GM19351 (cell line): ENCODE measurements around the gene C11orf52.

ENCODE experiments used
- ATAC-seq: cut with Tn5 transposase; IDR thresholded peaks from one replicate; pipeline ENCODE4 v1.9.1; 2021; ENCODE audit warnings: mild to moderate bottlenecking, moderate library complexity; ENCODE audit not compliant: unreplicated experiment

C11orf52 gene

GRCh38 chr11:111937461-111937769 lies 18.7 kb downstream of the C11orf52 start:
- no peak for ATAC-seq

- no peak for ATAC-seq
Observed at GRCh38 chr11:111937844-111938243, 19.1 kb downstream of the C11orf52 start.

GRCh38 chr11:111938687-111939160 lies 20.0 kb downstream of the C11orf52 start:
- peak; percentile 89 for ATAC-seq

- no peak for ATAC-seq
Observed at GRCh38 chr11:111939836-111940604, 21.3 kb downstream of the C11orf52 start.

- no peak for ATAC-seq
Observed at GRCh38 chr11:111941963-111942362, 23.2 kb downstream of the C11orf52 start.

- no peak for ATAC-seq
Observed at GRCh38 chr11:111942829-111943228, 24.1 kb downstream of the C11orf52 start.

- no peak for ATAC-seq
Observed at GRCh38 chr11:111944139-111944538, 25.4 kb downstream of the C11orf52 start.

- ATAC-seq = no peak
Observed at GRCh38 chr11:111944651-111945051, 25.9 kb downstream of the C11orf52 start.

- no peak for ATAC-seq
Observed at GRCh38 chr11:111945198-111945597, 26.5 kb downstream of the C11orf52 start.

- ATAC-seq = no peak
Observed at GRCh38 chr11:111946499-111946898, 27.8 kb downstream of the C11orf52 start.

GRCh38 chr11:111947143-111947542 lies 28.4 kb downstream of the C11orf52 start:
- peak; percentile 73 for ATAC-seq

- no peak for ATAC-seq
Observed at GRCh38 chr11:111949519-111950426, 31.1 kb downstream of the C11orf52 start.

- no peak for ATAC-seq
Observed at GRCh38 chr11:111951565-111951964, 32.9 kb downstream of the C11orf52 start.

GRCh38 chr11:111954154-111954553 lies 35.4 kb downstream of the C11orf52 start:
- no peak for ATAC-seq

GRCh38 chr11:111957663-111958444 lies 39.1 kb downstream of the C11orf52 start:
- no peak for ATAC-seq

- ATAC-seq = no peak
Observed at GRCh38 chr11:111960916-111961315, 42.2 kb downstream of the C11orf52 start.

- ATAC-seq = no peak
Observed at GRCh38 chr11:111961389-111962300, 42.9 kb downstream of the C11orf52 start.

- ATAC-seq = no peak
Observed at GRCh38 chr11:111963931-111964340, 45.2 kb downstream of the C11orf52 start.

- no peak for ATAC-seq
Observed at GRCh38 chr11:111966678-111967077, 48.0 kb downstream of the C11orf52 start.

- no peak for ATAC-seq
Observed at GRCh38 chr11:111967649-111968048, 48.9 kb downstream of the C11orf52 start.
